T-helper 1 cell treated with Interleukin-12 subunit alpha and Interleukin-12 subunit beta and Interleukin-4 antibody, amounts not matched to agents 30 ng/mL and 1 ng/mL, for 36 hours (primary cell): ENCODE results near the gene ACADS. TPM values are rescaled to one million over a fixed set of nuclear protein-coding genes. Genes with fewer than 3 reads are reported as not detected.

Source experiments
- intact Hi-C: fragments of 100-400 bp; cut with micrococcal nuclease; formaldehyde crosslinking; loops from one replicate; pipeline ENCODE4 v1.15.1; 2024
- total RNA-seq: library from RNA; stranded (reverse); gene quantifications from 2 replicates; pipeline ENCODE4 v1.2.3, GENCODE V29; 2022

The ACADS gene
- total RNA-seq, 1 donor from 2014 or later = 13.7 TPM

- intact Hi-C loops = no loop called here
Measured at GRCh38 chr12:120784804-120785203, 59.2 kb downstream of the ACADS start.

GRCh38 chr12:120787889-120788288, 62.3 kb downstream of the ACADS start:
- intact Hi-C loops = no loop called here

Other genes with a start within 250 kb of the ACADS start
- 331 and 341 TPM in 2 replicates for gene DYNLL1, start 229.7 kb upstream of the ACADS start, total RNA-seq
- gene COQ5, start 196.7 kb upstream of the ACADS start, total RNA-seq = 26.3 and 29.0 TPM in 2 replicates
- 172 and 187 TPM in 2 replicates for gene RNF10, start 191.5 kb upstream of the ACADS start, total RNA-seq
- 65.7 and 67.6 TPM in 2 replicates for gene POP5, start 144.4 kb upstream of the ACADS start, total RNA-seq
- gene CABP1, start 85.2 kb upstream of the ACADS start, total RNA-seq = 0.29 and 0.32 TPM in 2 replicates
- 129 TPM in 2 replicates for gene MLEC, start 38.7 kb upstream of the ACADS start, total RNA-seq
- gene UNC119B, start 15.4 kb upstream of the ACADS start, total RNA-seq = 20.3 and 20.6 TPM in 2 replicates
- 30.2 and 32.7 TPM in 2 replicates for gene SPPL3, start 178.5 kb downstream of the ACADS start, total RNA-seq